GM04504 (cell line): Measurements from ENCODE around the gene RAB40A.
"Not testable (repeated sequence)": the region's sequence is repeated elsewhere in the genome, so short reads cannot be mapped to it uniquely, and the experiment has no call there.

Experiments
- DNase-seq: peaks from one replicate; pipeline ENCODE4 v3.0.0-alpha.2; 2012; ENCODE audit warnings: low read depth

Gene RAB40A

GRCh38 chrX:103461156-103461555 lies 58.1 kb downstream of the RAB40A start:
- no peak for DNase-seq

- not testable (repeated sequence) for DNase-seq
Measured at GRCh38 chrX:103460001-103460755, 59.1 kb downstream of the RAB40A start.

- DNase-seq, result peak; percentile 78
Measured at GRCh38 chrX:103453655-103454054, 65.6 kb downstream of the RAB40A start.
